Measurements from ENCODE around the gene TKT. TPM values are rescaled to one million over a fixed set of nuclear protein-coding genes. Genes with fewer than 3 reads are reported as not detected.

The TKT gene
- total RNA-seq, 4 donors from 2014 or later, result 130 to 171 (median 145) TPM

DNA sequence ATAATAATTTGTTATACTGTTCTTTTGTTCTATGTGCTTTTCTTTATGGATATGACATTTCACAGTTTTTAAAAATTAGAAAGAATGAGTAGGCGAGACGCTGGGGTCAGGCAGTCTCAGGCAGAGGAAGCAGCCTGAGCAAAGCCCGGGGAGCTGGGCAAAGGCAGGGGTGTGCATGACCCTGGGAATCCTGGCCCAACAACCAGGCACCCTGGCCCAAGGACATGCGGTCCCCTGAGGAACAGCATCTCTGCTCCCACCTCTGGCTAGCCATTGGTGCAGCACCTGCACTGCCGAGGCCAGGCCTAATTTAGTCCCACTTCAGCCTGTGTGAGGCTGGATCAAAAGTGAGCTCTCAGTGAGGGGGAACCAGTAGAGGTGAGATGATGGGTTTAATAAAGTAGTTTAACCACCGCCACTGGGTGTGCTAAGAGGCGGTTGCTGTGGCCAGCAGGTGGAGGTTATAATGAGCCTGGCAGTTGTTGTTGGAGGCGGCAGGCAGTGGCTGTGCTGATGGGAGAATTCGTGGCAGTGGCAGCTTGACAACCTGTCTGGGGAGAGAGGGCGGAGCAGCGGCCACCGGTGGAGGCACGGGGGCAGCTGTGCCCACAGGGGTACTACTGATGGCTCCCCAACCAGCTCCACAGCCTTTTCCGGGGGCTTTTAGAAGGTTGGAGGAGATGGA lies 53.3 kb downstream of the TKT start:
- no peaks in the 10 kb centered on the region for H3K36me3 ChIP-seq
- no peak for DNase-seq
- no peaks in the 10 kb centered on the region for H3K27me3 ChIP-seq
- H3K4me3 ChIP-seq, result no peak overlapping the region
- no peak overlapping the region for H3K27ac ChIP-seq
- TF ChIP-seq, protein P1, sequence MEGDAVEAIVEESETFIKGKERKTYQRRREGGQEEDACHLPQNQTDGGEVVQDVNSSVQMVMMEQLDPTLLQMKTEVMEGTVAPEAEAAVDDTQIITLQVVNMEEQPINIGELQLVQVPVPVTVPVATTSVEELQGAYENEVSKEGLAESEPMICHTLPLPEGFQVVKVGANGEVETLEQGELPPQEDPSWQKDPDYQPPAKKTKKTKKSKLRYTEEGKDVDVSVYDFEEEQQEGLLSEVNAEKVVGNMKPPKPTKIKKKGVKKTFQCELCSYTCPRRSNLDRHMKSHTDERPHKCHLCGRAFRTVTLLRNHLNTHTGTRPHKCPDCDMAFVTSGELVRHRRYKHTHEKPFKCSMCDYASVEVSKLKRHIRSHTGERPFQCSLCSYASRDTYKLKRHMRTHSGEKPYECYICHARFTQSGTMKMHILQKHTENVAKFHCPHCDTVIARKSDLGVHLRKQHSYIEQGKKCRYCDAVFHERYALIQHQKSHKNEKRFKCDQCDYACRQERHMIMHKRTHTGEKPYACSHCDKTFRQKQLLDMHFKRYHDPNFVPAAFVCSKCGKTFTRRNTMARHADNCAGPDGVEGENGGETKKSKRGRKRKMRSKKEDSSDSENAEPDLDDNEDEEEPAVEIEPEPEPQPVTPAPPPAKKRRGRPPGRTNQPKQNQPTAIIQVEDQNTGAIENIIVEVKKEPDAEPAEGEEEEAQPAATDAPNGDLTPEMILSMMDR (IDR thresholded peaks at IDR 0.05), result no peak
- no peak for TF ChIP-seq POLR2A (IDR thresholded peaks at IDR 0.05)
- H3K4me1 ChIP-seq, result no peaks in the 10 kb centered on the region
- no peaks in the 10 kb centered on the region for H3K9me3 ChIP-seq

DNA sequence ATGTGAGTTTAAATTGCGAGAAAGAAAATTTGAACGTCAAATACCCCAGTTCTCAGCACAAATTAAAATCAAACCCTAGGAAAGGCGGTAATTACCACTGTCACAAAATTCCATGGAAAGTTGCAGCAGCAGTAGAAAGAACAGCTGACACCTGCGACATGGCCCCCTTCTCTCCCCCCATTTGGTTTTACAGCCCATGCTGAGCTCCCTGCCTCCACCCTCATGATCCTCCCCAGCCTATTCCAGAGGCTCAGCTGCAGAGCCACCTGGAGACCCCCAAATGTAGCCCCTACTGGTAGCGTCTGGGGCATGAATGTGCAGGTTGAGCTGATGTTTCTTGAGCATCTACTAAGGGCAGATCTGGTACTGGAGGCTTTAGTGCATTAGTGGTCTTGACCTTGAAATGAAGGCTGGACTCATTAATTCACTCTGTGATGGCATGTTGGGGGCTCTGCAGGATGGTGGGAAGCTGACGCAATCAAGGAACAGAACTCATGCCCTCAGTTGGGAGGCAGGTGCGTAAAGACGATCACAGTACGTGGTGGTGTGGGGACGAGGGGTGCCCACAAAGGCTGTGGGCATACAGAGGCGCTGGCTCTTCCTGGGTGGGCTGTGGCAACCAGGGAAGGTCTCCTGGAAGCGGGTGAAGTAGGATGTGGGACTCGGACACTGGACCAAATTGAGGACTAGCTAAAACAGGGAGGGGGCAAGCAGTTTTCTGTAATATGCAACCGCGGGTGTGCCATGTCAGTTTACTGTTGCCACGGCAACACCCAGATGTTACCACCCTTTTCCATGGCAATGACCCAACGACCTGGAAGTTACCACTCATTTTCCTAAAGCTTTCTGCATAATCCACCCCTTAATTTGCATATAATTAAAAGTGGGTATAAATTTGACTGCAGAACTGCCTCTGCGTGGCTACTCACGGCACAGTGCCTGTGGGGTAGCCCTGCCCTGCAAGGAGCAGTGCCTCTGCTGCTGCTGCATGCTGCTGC lies 55.0 kb downstream of the TKT start:
- Histone ChIP-seq H3K4me3 (no peak overlapping the region), H3K27me3 (no peaks in the 10 kb centered on the region), H3K36me3 (no peaks in the 10 kb centered on the region), H3K9me3 (no peaks in the 10 kb centered on the region), H3K27ac (no peak overlapping the region), H3K4me1 (peaks cover 0 to 3% (median under 1%) of the 10 kb centered on the region in 4 donors)
- no peak for TF ChIP-seq POLR2A (IDR thresholded peaks at IDR 0.05)
- TF ChIP-seq, protein P1 (IDR thresholded peaks at IDR 0.05), result no peak
- no peak for DNase-seq

DNA sequence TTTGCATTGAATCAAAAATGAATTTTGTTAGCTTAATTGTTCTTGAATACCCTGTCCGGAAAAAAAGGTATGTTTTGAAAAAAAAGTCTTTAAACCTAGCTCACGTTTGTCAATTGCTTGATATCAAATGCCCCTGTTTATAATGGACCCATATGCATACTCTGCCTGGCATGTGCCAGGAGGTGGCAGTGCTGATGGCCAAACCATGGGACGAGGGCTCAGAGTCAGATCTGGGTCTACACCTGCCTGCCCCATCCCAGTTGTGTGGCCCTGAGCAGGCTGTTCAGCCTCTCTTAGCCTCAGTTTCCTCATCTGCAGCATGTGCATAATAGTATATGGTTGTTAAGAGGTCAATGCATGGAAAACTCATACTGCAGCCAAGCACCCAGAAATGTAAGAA lies 56.0 kb downstream of the TKT start:
- Histone ChIP-seq H3K27ac (no peak overlapping the region), H3K4me3 (no peak overlapping the region), H3K36me3 (no peaks in the 10 kb centered on the region), H3K27me3 (no peaks in the 10 kb centered on the region), H3K9me3 (no peaks in the 10 kb centered on the region), H3K4me1 (peaks cover 0 to 5% (median 1%) of the 10 kb centered on the region in 4 donors)
- DNase-seq, result no peak
- TF ChIP-seq, protein P1 (IDR thresholded peaks at IDR 0.05), result peak in 2 of 6 experiments; percentile 8 to 10
- no peak for TF ChIP-seq POLR2A (IDR thresholded peaks at IDR 0.05)

DNA sequence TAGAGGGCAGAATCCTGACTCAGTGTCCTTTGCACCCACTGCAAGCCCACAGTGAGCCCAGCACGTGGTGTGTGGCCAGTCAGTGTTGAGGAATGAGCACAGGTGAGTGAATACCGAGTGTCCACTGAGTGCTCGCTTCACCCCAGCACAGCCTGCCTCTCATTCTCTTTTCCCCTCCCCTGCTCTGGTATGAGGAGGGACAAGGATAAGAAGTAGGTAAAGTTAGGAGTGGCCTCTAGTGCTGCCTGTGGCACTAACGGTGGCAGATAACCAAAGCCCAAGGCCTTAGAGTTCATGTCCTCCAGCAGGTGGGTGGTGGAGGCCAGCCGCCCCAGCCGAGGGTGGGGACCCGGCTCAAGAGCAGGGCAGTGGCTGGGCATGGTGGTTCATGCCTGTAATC lies 56.8 kb downstream of the TKT start:
- Histone ChIP-seq H3K27me3 (no peaks in the 10 kb centered on the region), H3K27ac (no peak overlapping the region), H3K4me1 (peaks cover 0 to 5% (median 1%) of the 10 kb centered on the region in 4 donors), H3K9me3 (no peaks in the 10 kb centered on the region), H3K36me3 (no peaks in the 10 kb centered on the region), H3K4me3 (no peak overlapping the region)
- DNase-seq, result no peak
- no peak for TF ChIP-seq POLR2A (IDR thresholded peaks at IDR 0.05)
- TF ChIP-seq, protein P1 (IDR thresholded peaks at IDR 0.05), result no peak

DNA sequence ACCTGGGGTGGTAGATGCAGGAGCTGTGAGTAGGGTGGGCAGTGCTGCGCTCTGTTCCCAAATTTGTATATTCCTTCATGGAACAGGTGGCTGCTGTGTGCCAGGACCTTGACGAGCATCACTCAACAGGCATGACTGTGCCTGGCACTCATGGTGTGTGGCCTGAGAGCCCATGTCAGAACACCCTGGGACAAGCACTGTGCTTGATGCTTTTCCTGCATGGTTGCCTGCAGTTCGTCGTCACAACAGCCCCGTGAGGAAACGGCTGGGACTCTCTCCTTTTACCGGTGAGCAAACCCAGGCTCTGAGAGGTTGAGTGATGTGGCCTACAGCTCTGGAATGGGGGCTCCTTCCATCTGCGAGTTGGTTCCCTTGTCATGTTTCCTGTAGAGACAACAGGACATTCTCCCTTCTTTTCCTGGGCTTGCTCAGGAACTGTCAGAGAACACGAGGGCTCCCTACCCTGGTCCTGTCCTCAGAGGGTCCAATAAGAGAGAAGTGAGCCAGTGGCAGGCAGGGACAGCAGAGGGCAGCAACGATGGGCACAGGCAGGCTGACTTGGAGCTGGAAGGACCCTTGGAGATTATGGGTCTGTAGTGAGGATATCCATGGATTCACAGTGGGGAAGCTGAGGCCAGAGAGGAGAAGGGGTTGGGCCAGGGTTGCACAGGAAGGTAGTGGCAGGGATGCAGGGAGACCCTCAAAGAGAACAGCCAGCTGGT lies 57.4 kb downstream of the TKT start:
- Histone ChIP-seq H3K4me1 (peaks cover 0 to 5% (median 2%) of the 10 kb centered on the region in 4 donors), H3K27ac (no peak overlapping the region), H3K27me3 (no peaks in the 10 kb centered on the region), H3K9me3 (no peaks in the 10 kb centered on the region), H3K4me3 (no peak overlapping the region), H3K36me3 (peaks cover 0 to 2% (median 0%) of the 10 kb centered on the region in 3 donors)
- TF ChIP-seq, protein P1 (IDR thresholded peaks at IDR 0.05), result no peak
- no peak for TF ChIP-seq POLR2A (IDR thresholded peaks at IDR 0.05)
- DNase-seq, result no peak

Measured in Peyer's patch (tissue), 4 donors.